Upper lobe of right lung (tissue), 1 donor: Measurements from ENCODE around the gene PGBD5. TPM values are rescaled to one million over a fixed set of nuclear protein-coding genes. Genes with fewer than 3 reads are reported as not detected.
"Not testable (repeated sequence)": the region's sequence is repeated elsewhere in the genome, so short reads cannot be mapped to it uniquely, and the experiment has no call there.

Experiments used
- ATAC-seq: fragments of 200-7000 bp; cut with Tn5 transposase; one replicate; pipeline ENCODE4 v1.9.1; 2020; ENCODE audit warnings: mild to moderate bottlenecking, moderate library complexity
- DNase-seq: peaks from one replicate; pipeline ENCODE4 v3.0.0-alpha.2; 2020
- H3K27ac ChIP-seq: fragments of 200-600 bp; one replicate; pipeline ENCODE4 v1.8.0; 2022
- H3K27me3 ChIP-seq: fragments of 200-600 bp; one replicate; pipeline ENCODE4 v1.8.0; 2022; ENCODE audit warnings: mild to moderate bottlenecking
- H3K36me3 ChIP-seq: fragments of 200-600 bp; one replicate; pipeline ENCODE4 v1.8.0; 2022
- H3K4me1 ChIP-seq: fragments of 200-600 bp; one replicate; pipeline ENCODE4 v1.8.0; 2022
- H3K4me3 ChIP-seq: fragments of 200-600 bp; one replicate; pipeline ENCODE4 v1.8.0; 2022; ENCODE audit warnings: mild to moderate bottlenecking
- H3K9me3 ChIP-seq: fragments of 200-600 bp; one replicate; pipeline ENCODE4 v1.8.0; 2022
- intact Hi-C: fragments of 100-400 bp; cut with DNase I; formaldehyde crosslinking; loops from one replicate; pipeline ENCODE4 v1.11.0; 2022
- total RNA-seq: library from RNA; stranded (reverse); fragmentation: NEBNext Ultra II Directional; extraction: Animal tissue kit (Norgen Biotek cat#: 25700); gene quantifications from one replicate; pipeline ENCODE4 v1.2.1, GENCODE V29; 2021
- TF ChIP-seq, protein P1 (sequence below): fragments of 200-600 bp; IDR thresholded peaks from one replicate; pipeline ENCODE4 v1.8.0; 2022; ENCODE audit warnings: antibody characterized with exemption
- donor health status: DM: no; HTN: yes; CAD: no; lungs with severe emphysema.

PGBD5 gene
- total RNA-seq, 1 donor from 2014 or later: 5.1 TPM

DNA sequence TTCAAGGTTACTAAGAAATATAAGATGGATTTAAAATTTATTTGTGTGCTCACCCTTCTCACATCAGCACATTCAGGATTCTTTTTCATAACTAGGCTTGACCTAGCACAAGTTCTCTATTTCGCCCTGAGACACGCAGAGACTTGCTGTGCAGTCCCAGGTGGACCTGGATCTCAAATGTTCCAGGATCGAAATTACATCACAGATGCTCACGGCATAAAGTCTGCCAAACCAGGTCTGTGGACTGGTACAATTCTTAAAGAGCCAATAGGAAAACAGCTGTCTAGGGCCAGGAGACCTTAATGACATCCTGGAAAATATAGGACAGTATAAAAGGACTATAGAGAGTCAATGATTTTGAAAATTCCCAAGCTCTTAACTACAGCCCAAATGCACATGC is 2.2 kb downstream of the PGBD5 start:
- H3K27me3 ChIP-seq: peaks cover 39% of the 10 kb centered on the region
- intact Hi-C loops: no loop called here
- H3K9me3 ChIP-seq: no peaks in the 10 kb centered on the region
- no peak overlapping the region for H3K27ac ChIP-seq
- H3K36me3 ChIP-seq: no peaks in the 10 kb centered on the region
- DNase-seq (no peak), ATAC-seq (no peak)
- TF ChIP-seq, protein P1, sequence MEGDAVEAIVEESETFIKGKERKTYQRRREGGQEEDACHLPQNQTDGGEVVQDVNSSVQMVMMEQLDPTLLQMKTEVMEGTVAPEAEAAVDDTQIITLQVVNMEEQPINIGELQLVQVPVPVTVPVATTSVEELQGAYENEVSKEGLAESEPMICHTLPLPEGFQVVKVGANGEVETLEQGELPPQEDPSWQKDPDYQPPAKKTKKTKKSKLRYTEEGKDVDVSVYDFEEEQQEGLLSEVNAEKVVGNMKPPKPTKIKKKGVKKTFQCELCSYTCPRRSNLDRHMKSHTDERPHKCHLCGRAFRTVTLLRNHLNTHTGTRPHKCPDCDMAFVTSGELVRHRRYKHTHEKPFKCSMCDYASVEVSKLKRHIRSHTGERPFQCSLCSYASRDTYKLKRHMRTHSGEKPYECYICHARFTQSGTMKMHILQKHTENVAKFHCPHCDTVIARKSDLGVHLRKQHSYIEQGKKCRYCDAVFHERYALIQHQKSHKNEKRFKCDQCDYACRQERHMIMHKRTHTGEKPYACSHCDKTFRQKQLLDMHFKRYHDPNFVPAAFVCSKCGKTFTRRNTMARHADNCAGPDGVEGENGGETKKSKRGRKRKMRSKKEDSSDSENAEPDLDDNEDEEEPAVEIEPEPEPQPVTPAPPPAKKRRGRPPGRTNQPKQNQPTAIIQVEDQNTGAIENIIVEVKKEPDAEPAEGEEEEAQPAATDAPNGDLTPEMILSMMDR: no peak
- peaks cover 6% of the 10 kb centered on the region for H3K4me1 ChIP-seq
- H3K4me3 ChIP-seq: no peak overlapping the region

DNA sequence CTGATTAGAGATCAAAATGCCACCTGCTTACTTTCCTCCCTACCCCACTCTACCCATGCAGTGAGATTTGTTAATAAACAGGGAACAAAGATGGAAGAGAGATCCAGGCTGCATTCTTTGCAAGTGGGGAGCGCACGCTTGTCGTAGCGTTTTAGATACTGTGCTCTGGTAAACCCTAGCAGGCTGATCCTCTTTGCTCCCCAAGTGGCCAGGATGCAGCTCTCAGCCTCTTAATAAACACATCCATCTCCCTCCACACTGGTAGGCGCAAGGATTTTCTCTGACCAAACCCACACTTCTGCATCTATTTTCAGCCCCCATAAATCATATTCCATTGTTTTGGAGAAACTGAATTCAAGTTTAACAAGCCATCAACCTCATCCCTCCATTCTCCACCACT is 2.9 kb downstream of the PGBD5 start:
- peaks cover 39% of the 10 kb centered on the region for H3K27me3 ChIP-seq
- intact Hi-C loops: no loop called here
- no peak for DNase-seq

DNA sequence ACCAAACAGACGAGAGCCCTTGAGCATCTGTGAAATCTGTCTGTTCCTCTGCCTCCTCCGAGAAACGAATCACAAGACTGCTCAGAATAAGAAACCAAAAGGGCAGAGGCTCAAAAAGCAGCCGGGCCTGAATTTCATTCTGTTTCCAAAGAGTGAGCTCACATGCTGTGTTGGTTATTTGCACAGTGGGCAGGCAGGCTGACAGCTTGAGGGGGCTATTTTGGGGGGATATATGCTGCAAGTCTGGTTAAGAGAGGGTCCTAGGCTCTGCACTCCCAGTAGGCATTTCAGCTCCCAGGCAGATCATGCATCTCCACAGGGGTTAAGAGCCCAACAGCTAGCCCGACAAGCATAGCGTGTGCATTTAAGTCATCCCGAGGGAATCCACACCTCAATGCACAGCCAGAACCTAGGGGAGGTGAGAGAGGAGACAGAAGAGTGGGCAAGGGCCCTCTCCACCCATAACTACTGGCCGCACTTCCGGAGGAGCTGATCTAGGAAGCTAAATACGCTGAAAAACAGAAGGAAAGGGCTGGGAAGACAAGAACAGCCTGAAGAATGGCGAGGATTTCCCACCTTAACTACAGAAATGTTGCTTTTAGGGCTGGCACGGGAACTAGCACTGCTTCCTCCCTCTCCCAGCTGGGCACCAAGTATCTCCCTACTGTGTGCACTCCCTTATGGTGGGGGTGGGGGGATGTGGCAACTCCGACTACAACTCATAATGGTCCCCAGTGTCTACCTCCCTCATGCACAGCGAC is 3.7 kb downstream of the PGBD5 start:
- Histone ChIP-seq H3K4me3 (no peak overlapping the region), H3K27me3 (peaks cover 37% of the 10 kb centered on the region), H3K9me3 (no peaks in the 10 kb centered on the region), H3K27ac (no peak overlapping the region), H3K4me1 (peaks cover 6% of the 10 kb centered on the region), H3K36me3 (no peaks in the 10 kb centered on the region)
- intact Hi-C loops: no loop called here
- TF ChIP-seq, protein P1: no peak
- DNase-seq (no peak), ATAC-seq (no peak)

More for the DNA sequence above, 2.9 kb downstream of the PGBD5 start:
- Histone ChIP-seq H3K4me3 (no peak overlapping the region), H3K36me3 (no peaks in the 10 kb centered on the region), H3K9me3 (no peaks in the 10 kb centered on the region), H3K27ac (no peak overlapping the region), H3K4me1 (peaks cover 6% of the 10 kb centered on the region)
- TF ChIP-seq, protein P1: no peak
- ATAC-seq: no peak

DNA sequence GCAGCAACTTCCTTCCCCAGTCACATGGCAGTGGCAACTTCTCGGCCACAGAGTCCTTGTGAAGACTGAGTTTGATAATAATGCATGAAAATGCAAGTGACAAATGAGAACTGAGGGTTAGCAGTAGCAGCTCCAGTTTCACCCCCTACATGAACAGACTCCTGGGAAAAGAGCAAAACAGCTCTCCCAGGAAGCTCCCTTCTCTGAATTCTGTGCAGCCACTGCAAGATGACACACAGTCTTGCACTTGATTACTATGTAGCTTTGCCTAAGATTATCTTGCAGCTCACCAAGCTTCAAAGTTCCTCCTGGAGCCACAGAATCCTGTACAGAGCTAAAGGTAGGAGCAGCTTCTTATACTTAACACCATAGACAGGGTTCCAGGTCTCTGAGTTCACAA is 4.7 kb downstream of the PGBD5 start:
- TF ChIP-seq, protein P1: no peak
- Histone ChIP-seq H3K27me3 (peaks cover 28% of the 10 kb centered on the region), H3K9me3 (no peaks in the 10 kb centered on the region), H3K4me1 (peaks cover 6% of the 10 kb centered on the region), H3K27ac (no peak overlapping the region), H3K4me3 (no peak overlapping the region), H3K36me3 (no peaks in the 10 kb centered on the region)
- ATAC-seq (no peak), DNase-seq (no peak)
- intact Hi-C loops: no loop called here

DNA sequence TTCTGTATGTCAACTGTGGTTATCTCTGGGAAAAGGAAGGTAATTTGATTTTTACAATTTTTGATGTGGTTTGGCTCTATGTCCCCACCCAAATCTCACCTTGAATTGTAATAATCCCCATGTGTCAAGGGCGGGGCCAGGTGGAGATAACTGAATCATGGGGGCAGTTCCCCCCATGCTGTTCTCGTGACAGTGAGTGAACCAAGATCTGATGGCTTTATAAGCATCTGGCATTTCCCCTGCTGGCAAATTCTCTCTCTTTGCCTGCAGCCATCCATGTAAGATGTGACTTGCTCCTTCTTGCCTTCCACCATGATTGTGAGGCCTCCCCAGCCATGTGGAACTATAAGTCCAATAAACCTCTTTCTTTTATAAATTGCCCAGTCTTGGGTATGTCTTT is 5.8 kb downstream of the PGBD5 start:
- H3K4me1 ChIP-seq, H3K27ac ChIP-seq, ATAC-seq, H3K4me3 ChIP-seq, intact Hi-C loops, H3K9me3 ChIP-seq, DNase-seq, H3K36me3 ChIP-seq: not testable (repeated sequence)
- peaks cover 26% of the 10 kb centered on the region for H3K27me3 ChIP-seq

DNA sequence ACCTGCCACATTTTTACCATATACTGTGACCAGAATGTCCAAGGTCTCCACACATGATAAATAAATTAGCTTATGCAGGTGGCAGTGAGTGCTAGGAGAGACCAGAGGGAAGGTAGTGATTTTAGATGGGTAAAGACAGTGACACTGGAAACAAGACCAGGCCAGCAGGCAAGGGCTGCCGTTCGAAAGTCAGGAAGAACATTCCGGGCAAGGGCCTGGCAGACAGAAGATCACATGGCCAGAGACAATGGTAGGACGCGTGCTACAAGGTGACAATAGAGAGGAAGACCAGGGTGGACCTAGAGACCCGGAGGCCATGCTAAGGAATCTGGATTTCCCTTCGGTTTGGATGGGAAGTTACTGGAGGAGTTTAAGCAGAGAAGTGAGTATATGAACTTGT is 9.7 kb downstream of the PGBD5 start:
- H3K27ac ChIP-seq: no peak overlapping the region
- intact Hi-C loops: no loop called here
- no peaks in the 10 kb centered on the region for H3K9me3 ChIP-seq
- ATAC-seq (no peak), DNase-seq (no peak)
- H3K4me1 ChIP-seq: no peaks in the 10 kb centered on the region
- no peak overlapping the region for H3K4me3 ChIP-seq
- no peaks in the 10 kb centered on the region for H3K36me3 ChIP-seq
- TF ChIP-seq, protein P1: no peak
- peaks cover 8% of the 10 kb centered on the region for H3K27me3 ChIP-seq
